GM13977 (cell line): ENCODE results near the gene OR2L5.

Experiments
- DNase-seq: peaks from one replicate; pipeline ENCODE4 v3.0.0; 2012; ENCODE audit warnings: low spot score
- CTCF ChIP-seq: IDR thresholded peaks from 2 replicates; pipeline ENCODE4 v1.5.1; 2012; ENCODE audit warnings: mild to moderate bottlenecking, control low read depth; ENCODE audit not compliant: insufficient read depth; ENCODE audit errors: extremely low read depth, missing control alignments
- in situ Hi-C: fragments of 300-500 bp; cut with MboI; formaldehyde crosslinking; loops from one replicate; pipeline ENCODE4 v1.12.0; 2022; ENCODE audit warnings: low sequenced_read_pairs, low pct_unique_long_range_greater_than_20kb, mixed read lengths, inconsistent platforms; ENCODE audit not compliant: unreplicated experiment

OR2L5 gene

GRCh38 chr1:248054671-248055070, 41.2 kb downstream of the OR2L5 start:
- no peak for DNase-seq
- no peak for TF ChIP-seq CTCF
- in situ Hi-C loops, result no loop called here

- no peak for TF ChIP-seq CTCF
- no peak for DNase-seq
- in situ Hi-C loops, result no loop called here
Measured at GRCh38 chr1:248055261-248055660, 41.8 kb downstream of the OR2L5 start.

- DNase-seq, result no peak
- in situ Hi-C loops, result no loop called here
- no peak for TF ChIP-seq CTCF
Measured at GRCh38 chr1:248065071-248065470, 51.6 kb downstream of the OR2L5 start.

- no peak for DNase-seq
- in situ Hi-C loops, result no loop called here
- TF ChIP-seq CTCF, result no peak
Measured at GRCh38 chr1:248065604-248066003, 52.1 kb downstream of the OR2L5 start.
